NCI-H526 treated with DMSO at 0.1 percent for 48 hours (cell line): ENCODE measurements around the gene BEGAIN.

Source experiments
- DNase-seq: peaks from one replicate; lab custom pipeline; 2025; lab: John Stamatoyannopoulos, UW

Gene BEGAIN

GRCh38 chr14:100615736-100616695 lies 28.8 kb upstream of the BEGAIN start:
- DNase-seq = no peak

GRCh38 chr14:100614803-100615202 lies 27.6 kb upstream of the BEGAIN start:
- no peak for DNase-seq

GRCh38 chr14:100612986-100613385 lies 25.8 kb upstream of the BEGAIN start:
- no peak for DNase-seq

- no peak for DNase-seq
These were observed 24.7 kb upstream of the BEGAIN start for GRCh38 chr14:100611811-100612480.

- DNase-seq = no peak
These were observed 23.4 kb upstream of the BEGAIN start for GRCh38 chr14:100610511-100611217.

- DNase-seq = no peak
These were observed 22.7 kb upstream of the BEGAIN start for GRCh38 chr14:100609941-100610391.

GRCh38 chr14:100609331-100609870 lies 22.2 kb upstream of the BEGAIN start:
- DNase-seq = no peak

GRCh38 chr14:100608586-100609330 lies 21.5 kb upstream of the BEGAIN start:
- no peak for DNase-seq

GRCh38 chr14:100608064-100608463 lies 20.8 kb upstream of the BEGAIN start:
- no peak for DNase-seq

GRCh38 chr14:100607611-100607956 lies 20.4 kb upstream of the BEGAIN start:
- no peak for DNase-seq

GRCh38 chr14:100606687-100607610 lies 19.7 kb upstream of the BEGAIN start:
- DNase-seq = no peak

- no peak for DNase-seq
These were observed 18.8 kb upstream of the BEGAIN start for GRCh38 chr14:100605706-100606686.

GRCh38 chr14:100605230-100605629 lies 18.0 kb upstream of the BEGAIN start:
- no peak for DNase-seq

GRCh38 chr14:100604709-100605108 lies 17.5 kb upstream of the BEGAIN start:
- DNase-seq = no peak

- DNase-seq = no peak
These were observed 16.9 kb upstream of the BEGAIN start for GRCh38 chr14:100604121-100604501.

- no peak for DNase-seq
These were observed 16.3 kb upstream of the BEGAIN start for GRCh38 chr14:100603341-100604120.

- no peak for DNase-seq
These were observed 15.5 kb upstream of the BEGAIN start for GRCh38 chr14:100602621-100603230.

- DNase-seq = no peak
These were observed 14.7 kb upstream of the BEGAIN start for GRCh38 chr14:100601914-100602313.
